GM13977 (cell line): ENCODE data around the gene COL4A2.

ENCODE experiments used
- DNase-seq: peaks from one replicate; pipeline ENCODE4 v3.0.0; 2012; ENCODE audit warnings: low spot score
- in situ Hi-C: fragments of 300-500 bp; cut with MboI; formaldehyde crosslinking; loops from one replicate; pipeline ENCODE4 v1.12.0; 2022; ENCODE audit warnings: low sequenced_read_pairs, low pct_unique_long_range_greater_than_20kb, mixed read lengths, inconsistent platforms; ENCODE audit not compliant: unreplicated experiment
- TF ChIP-seq, protein P1 (sequence below): IDR thresholded peaks from 2 replicates; pipeline ENCODE4 v1.5.1; 2012; ENCODE audit warnings: mild to moderate bottlenecking, control low read depth; ENCODE audit not compliant: insufficient read depth; ENCODE audit errors: extremely low read depth, missing control alignments

COL4A2 gene

GRCh38 chr13:110396913-110397381 is 89.9 kb downstream of the COL4A2 start:
- in situ Hi-C loops: no loop called here
- TF ChIP-seq, protein P1, sequence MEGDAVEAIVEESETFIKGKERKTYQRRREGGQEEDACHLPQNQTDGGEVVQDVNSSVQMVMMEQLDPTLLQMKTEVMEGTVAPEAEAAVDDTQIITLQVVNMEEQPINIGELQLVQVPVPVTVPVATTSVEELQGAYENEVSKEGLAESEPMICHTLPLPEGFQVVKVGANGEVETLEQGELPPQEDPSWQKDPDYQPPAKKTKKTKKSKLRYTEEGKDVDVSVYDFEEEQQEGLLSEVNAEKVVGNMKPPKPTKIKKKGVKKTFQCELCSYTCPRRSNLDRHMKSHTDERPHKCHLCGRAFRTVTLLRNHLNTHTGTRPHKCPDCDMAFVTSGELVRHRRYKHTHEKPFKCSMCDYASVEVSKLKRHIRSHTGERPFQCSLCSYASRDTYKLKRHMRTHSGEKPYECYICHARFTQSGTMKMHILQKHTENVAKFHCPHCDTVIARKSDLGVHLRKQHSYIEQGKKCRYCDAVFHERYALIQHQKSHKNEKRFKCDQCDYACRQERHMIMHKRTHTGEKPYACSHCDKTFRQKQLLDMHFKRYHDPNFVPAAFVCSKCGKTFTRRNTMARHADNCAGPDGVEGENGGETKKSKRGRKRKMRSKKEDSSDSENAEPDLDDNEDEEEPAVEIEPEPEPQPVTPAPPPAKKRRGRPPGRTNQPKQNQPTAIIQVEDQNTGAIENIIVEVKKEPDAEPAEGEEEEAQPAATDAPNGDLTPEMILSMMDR: no peak
- no peak for DNase-seq

DNA sequence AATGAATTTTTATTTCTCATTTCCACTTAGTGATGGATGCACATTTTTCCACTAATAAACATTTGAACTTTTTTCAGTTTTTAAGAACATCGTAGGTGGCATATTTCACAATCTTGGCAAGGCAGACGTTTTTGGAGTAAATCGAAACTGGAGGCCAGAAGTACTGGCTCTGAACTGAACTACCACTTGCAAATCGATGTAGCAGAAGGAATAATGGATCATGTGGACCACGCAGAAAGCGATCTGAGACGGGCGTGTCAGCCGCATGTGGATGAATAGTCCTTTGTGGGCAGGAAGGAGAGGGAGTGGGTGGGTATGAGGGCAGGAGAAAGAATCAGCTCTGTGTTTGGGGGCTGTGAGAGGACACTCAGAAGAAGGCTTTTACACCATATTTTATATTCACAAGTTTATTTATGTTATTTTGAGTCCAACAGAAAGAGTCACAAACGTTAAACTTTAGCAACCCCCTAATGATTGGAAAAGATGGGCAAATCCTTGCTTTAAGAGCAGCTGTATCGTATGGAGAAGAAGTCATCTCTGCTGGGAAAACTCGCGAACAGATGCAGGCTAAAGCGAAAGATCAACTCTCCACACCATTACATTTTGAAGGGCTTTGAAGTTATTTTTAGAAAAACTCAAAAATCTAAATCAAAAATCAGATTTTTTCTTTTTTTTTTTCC is 90.5 kb downstream of the COL4A2 start:
- TF ChIP-seq, protein P1: no peak
- in situ Hi-C loops: no loop called here
- no peak for DNase-seq

GRCh38 chr13:110398564-110399507 is 91.8 kb downstream of the COL4A2 start:
- DNase-seq: no peak
- TF ChIP-seq, protein P1: no peak
- in situ Hi-C loops: no loop called here

- DNase-seq: no peak
- in situ Hi-C loops: no loop called here
- TF ChIP-seq, protein P1: no peak
Measured at GRCh38 chr13:110399801-110400200, 92.7 kb downstream of the COL4A2 start.

DNA sequence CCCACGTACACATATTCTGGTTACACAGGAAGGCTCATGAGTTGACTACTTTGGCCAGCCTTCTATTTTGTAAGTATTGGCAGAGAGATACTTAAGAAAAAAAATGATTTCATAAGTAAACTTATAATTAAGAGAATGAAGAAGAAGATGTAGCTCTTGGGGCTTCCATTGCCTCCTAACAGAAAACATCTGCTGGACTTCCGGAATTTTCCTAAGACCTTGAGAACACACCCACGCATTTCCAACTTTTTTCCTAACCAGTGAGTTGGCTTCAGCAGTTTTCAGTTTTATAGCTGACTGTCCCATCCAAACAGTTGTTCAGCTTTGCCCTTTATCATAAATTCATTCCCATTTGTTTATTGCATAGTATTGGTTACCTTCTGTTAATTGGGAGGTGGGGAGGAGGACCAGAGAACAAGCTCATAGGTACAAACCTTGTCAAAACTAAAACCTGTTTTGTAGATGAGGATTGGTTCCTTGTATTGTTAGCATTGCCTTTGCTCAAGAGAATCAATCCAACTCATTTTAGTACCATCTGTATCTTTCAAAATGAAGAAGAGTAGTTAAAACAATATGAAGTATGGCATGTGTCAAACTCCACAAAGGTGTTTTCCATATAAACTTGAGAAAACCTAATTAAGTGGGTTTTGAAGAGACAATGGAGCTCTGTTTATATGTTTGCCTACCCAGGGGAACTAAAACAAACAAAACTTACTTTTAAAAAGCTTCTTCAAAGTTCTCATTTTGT is 93.9 kb downstream of the COL4A2 start:
- DNase-seq: no peak
- TF ChIP-seq, protein P1: no peak
- in situ Hi-C loops: no loop called here
